ENCODE results near the gene CEBPE.

Gene CEBPE

GRCh38 chr14:23101986-23102625 lies 16.9 kb downstream of the CEBPE start:
- no peak for DNase-seq

DNA sequence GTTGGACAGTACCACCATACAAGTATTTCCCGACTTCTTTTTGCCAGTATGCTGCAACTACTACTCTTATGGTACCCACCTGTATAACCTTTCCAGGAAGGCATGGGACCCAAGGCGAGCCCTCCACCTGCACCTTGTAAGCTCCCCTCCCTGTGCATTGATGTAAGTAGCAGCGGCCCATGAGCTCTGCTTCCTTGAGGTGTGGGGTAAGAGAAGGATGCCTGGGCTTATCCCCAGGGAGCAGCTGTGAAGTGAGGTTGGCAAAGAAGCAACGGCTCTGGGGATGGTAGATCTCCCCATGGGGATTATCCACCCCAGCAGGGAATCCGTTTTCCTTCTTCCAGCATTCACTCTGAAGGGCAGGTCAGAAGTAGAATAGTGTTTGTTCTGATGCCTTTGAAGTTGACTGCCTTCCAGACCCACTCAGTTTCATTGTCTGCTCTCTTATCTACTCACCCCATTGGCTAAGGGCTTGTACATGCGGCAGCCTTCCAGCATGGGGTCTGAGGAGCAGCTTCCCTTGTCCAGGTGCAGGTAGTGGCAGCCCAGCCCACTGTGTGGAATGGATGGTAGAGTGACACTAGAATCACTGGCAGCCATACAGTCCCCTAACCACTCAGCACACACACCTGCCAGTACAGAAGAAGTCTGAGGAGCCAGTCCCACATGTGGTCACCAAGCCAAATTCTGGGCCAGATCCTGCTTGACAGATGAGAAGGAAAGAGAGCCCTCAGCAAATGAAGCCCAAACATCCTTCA lies 17.7 kb downstream of the CEBPE start:
- no peak for DNase-seq

DNA sequence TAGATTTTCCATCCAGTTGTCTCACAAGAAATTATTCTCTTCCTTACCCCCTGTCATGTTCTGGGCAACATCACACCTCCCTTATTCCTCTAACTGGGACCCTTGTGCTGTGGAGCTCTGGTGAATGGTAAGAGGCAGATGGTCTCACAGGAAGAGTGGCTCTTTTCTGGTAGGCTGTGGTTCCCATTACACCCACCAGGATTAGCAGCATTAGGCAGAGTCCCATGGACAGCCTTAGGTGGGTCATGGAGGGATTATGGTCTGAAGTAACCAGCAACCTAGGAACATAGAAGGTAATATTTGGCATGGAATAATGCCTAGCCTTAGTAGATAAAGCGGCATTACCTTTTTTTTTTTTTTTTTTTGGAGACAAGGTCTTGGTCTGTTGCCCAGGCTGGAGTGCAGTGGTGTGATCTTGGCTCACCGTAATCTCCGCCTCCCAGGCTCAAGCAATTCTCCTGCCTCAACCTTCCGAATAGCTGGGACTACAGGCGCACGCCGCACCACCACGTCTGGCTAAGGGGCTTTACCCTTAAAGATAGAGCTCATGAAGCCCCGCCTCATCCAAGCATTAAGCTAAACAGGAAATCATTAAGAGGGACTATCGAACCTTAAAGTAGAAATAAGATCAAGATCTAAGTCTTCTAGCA lies 19.7 kb downstream of the CEBPE start:
- no peak for DNase-seq

DNA sequence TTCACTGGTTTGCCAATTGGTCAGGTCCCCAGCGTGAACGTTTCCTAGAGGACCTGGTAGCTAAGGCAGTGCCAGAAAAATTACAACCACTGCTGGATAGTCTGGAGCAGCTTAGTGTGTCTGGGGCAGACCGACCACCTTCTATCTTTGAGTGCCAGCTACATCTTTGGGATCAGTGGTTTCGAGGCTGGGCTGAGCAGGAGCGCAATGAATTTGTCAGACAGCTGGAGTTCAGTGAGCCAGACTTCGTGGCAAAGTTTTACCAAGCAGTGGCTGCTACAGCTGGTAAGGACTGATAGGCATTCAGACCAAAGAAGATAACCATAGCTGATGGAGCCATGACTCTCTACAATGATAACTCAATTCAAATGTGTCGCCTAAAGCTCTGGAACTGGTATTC lies 21.3 kb downstream of the CEBPE start:
- DNase-seq, result no peak

- no peak for DNase-seq
These were observed 23.6 kb downstream of the CEBPE start, which contains the start of gene C14orf119 for GRCh38 chr14:23095196-23096108. TSS of gene C14orf119 (plus strand) at chr14:23095505. CDS start at chr14:23097659, 2,154 bp downstream.

- DNase-seq, result no peak
These were observed 24.3 kb downstream of the CEBPE start, which contains the start of gene ACIN1 for GRCh38 chr14:23094666-23095195. TSS of gene ACIN1 (minus strand) at chr14:23095136. CDS start at chr14:23095112, 24 bp downstream.

GRCh38 chr14:23093991-23094665 lies 24.9 kb downstream of the CEBPE start:
- DNase-seq, result no peak

- no peak for DNase-seq
These were observed 25.5 kb downstream of the CEBPE start for GRCh38 chr14:23093526-23093925.

GRCh38 chr14:23093104-23093503 lies 26.0 kb downstream of the CEBPE start:
- no peak for DNase-seq

DNA sequence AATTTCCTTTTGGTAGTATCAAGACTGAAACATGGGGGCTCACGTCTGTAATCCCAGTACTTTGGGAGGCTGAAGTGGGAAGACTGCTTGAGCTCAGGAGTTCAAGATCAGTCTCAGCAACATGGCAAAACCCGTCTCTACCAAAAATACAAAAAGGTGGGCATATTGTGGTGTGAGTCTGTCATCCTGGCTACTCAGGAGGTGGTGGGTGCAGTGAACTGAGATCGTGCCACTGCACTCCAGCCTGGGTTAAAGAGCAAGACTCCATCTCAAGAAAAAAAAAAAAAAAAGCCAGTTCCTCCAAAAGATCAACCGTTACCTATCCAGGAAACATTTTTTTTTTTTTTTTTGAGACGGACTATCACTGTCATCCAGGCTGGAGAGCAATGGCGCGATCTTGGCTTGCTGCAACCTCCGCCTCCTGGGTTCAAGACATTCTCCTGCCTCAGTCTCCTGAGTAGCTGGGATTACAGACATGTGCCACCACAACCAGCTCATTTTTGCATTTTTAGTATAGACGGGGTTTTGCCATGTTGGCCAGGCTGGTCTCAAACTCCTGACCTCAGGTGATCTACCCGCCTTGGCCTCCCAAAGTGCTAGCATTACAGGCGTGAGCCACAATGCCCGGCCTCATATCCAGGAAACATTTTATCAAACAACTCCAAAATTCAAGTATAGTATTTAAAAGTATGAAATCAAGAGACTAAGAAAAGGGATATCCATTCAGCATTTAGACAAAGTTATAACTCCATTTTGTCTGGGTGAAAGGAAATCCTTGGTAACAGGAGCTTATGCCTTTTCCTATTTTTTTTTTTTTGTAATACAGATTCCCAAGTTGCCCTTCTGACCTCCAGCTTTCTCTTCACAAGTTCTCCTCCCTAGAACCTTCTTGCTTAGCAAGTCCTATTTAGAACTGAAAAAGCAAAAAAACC lies 27.5 kb downstream of the CEBPE start:
- no peak for DNase-seq

DNA sequence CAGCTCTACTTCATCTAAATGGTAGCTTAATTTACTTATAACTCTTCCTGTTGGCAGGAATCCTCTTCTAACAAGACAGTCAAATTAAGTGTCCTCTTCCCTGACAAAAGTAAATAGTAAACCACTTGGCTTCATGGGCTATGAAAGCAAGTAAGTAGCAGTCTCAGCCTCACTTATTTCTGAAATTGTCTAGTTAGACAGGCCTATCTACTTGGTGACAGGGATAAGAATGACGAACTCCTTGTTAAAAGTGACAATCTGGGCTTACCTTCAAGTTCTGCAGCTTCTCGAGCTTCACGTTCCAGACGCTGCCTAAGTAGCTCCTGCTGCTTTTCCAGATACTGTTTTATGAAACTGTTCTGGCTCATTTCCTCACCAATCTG lies 28.8 kb downstream of the CEBPE start:
- DNase-seq, result no peak

DNA sequence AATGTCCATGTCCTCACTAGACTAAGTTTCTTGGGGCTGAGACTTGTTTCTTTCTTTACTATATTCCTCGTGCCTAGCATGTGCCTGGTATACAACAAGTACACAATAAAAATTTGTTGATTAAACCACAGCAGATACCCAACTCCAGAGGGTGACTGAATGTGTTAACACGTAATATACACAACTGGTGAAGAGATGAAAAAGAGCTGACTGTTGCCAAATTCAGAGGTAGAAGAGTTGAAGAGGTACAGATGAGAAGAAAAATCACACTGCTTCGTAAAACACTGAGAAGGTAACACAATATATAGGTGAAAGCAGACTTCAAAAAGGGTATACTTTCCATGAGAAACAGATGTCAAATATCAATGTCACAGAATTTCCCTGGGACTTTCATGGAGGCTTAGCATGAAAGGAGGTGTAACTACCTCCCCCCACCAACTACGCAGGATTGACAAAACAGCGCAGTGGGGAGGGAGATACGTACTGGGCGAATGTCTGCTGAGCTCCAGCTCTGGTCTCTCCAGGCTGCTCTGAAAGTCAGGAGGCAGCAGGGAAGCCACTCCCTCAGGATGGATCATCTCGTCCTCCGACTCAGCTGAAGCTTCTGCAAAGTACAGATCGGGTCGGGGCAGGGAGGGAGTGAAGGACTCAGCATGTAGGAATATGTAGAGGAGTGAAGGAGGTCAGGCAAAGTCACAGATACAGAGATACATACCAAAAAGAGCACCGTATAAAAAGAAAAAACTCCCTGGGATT lies 29.4 kb downstream of the CEBPE start:
- DNase-seq, result no peak

DNA sequence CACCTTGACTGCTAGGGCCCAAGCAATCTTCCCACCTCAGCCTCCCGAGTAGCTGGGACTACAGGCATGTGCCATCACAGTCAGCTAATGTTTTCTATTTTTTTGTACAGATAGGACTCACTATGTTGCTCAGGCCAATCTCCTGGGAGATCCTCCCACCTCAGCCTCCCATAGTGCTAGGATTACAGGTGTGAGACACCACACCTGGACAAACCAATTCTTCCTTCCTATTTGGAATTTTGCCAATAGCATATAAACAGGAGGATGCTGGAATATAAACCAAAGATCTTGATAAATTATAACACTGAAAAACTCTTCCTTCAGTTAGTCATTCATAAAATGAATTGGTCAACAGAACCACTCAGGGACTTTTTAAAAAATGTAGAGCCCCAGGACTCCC lies 32.5 kb downstream of the CEBPE start:
- no peak for DNase-seq

DNA sequence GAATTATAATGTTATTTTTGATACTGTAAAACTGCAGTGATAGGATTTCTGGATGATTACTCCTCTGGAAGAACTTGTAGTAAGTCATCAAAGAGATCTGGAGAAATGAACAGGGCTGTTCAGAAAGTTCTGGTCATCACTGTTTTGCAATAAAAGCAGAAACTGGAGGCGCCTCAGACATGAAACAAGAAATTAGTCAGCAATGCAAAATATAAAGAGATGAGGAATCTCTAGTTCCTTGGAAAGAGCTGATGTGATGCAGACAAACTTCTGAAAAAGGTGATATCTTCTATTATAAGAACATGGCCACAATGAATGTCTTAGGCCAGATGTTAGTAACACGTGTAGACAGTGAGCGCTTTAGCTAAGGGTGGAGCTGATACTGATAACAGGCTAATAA lies 33.6 kb downstream of the CEBPE start:
- no peak for DNase-seq

DNA sequence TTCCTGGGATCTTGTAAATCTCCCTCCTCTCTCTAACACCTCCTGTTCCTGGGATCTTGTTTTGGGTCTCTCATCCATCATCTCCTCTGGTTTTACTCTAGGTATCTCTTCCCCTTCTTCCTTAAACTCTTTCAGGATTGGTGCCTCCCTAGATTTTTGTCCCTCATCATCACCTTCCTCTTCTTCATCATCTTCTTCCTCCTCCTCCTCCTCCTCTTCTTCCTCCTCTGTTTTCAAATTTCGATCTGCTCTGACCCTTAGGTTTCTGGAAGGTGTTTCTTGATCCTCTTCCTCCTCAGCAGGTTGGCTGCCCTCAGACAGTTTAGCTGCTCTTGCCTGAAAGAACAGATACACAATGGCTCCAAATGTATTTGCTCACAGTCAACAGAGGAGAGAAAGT lies 38.6 kb downstream of the CEBPE start:
- no peak for DNase-seq

GRCh38 chr14:23079716-23080115 lies 39.3 kb downstream of the CEBPE start:
- DNase-seq, result no peak

GRCh38 chr14:23078692-23079116 lies 40.4 kb downstream of the CEBPE start:
- DNase-seq, result no peak

GRCh38 chr14:23077962-23078361 lies 41.1 kb downstream of the CEBPE start:
- no peak for DNase-seq

- DNase-seq, result no peak
These were observed 42.2 kb downstream of the CEBPE start for GRCh38 chr14:23076785-23077408.

- no peak for DNase-seq
These were observed 44.1 kb downstream of the CEBPE start for GRCh38 chr14:23074906-23075305.

Data from NCI-H510A (cell line).